Gastroesophageal sphincter (tissue), 3 donors: ENCODE results near the gene CCT8.

Source experiments
- POLR2AphosphoS5 ChIP-seq: sonication (generic); formaldehyde crosslinking; IDR thresholded peaks from one replicate; pipeline ENCODE4 v1.6.1; 2017; ENCODE audit warnings: antibody characterized with exemption
- TF ChIP-seq, protein P1 (sequence below), 4 experiments: fragments of 200-600 bp in 2 of 4; fragments of 450-650 bp in 2 of 4; sonication (generic) in 1 of 4; IDR thresholded peaks; one replicate each; pipeline ENCODE4 v1.5.1; 2017 to 2019; ENCODE audit warnings: antibody characterized with exemption in 4 of 4, mild to moderate bottlenecking in 2 of 4, moderate library complexity in 2 of 4

GRCh38 chr21:29078869-29079767, 5.7 kb upstream of the CCT8 start:
- TF ChIP-seq POLR2AphosphoS5 = no peak
- TF ChIP-seq, protein P1, sequence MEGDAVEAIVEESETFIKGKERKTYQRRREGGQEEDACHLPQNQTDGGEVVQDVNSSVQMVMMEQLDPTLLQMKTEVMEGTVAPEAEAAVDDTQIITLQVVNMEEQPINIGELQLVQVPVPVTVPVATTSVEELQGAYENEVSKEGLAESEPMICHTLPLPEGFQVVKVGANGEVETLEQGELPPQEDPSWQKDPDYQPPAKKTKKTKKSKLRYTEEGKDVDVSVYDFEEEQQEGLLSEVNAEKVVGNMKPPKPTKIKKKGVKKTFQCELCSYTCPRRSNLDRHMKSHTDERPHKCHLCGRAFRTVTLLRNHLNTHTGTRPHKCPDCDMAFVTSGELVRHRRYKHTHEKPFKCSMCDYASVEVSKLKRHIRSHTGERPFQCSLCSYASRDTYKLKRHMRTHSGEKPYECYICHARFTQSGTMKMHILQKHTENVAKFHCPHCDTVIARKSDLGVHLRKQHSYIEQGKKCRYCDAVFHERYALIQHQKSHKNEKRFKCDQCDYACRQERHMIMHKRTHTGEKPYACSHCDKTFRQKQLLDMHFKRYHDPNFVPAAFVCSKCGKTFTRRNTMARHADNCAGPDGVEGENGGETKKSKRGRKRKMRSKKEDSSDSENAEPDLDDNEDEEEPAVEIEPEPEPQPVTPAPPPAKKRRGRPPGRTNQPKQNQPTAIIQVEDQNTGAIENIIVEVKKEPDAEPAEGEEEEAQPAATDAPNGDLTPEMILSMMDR (IDR thresholded peaks at IDR 0.05) = no peak
